ENCODE data around the gene POMGNT2. TPM values are rescaled to one million over a fixed set of nuclear protein-coding genes. Genes with fewer than 3 reads are reported as not detected.

Gene POMGNT2
- total and polyA plus RNA-seq, 7 donors = 13.2 to 40.3 (median 22.4) TPM

DNA sequence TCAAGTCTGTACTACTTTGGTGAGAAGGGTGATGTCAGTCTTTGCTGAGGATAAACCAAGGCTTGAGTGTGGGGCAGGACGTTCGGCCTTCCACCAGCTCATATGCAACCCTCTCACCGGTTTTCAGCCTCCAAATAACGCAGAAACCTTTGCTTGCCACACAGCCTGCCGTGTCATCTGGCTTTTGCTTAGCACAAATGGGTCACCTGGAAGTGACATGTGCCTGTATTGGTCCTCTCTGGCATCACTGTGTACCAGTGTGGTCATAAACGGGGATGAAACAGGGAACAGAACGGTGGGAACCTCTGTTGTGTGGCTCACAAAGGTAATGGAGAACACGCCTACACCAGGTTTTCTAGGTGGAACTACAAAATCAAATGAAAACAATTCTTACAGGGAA, 7.1 kb downstream of the POMGNT2 start:
- intact Hi-C loops (cut with DNase I) = no loop called here

GRCh38 chr3:43097400-43098080, 8.3 kb downstream of the POMGNT2 start:
- no peak for DNase-seq
- WGBS, 3 donors = 52 to 70% (median 66%) methylated on average over 5 of the region's 5 CpGs
- Histone ChIP-seq H3K27ac (no peak overlapping the region), H3K27me3 (ENCODE audit: insufficient read depth in 3 of 3, low read length in 2 of 3) (no peaks in the 10 kb centered on the region), H3K36me3 (ENCODE audit: insufficient read depth in 1 of 2, low read depth in 1 of 2) (no peaks in the 10 kb centered on the region), H3K9me3 (no peaks in the 10 kb centered on the region), H3K4me1 (peaks cover 25% of the 10 kb centered on the region), H3K4me3 (no peak overlapping the region)
- TF ChIP-seq CTCF (IDR thresholded peaks at IDR 0.05) = no peak
- ATAC-seq = no peak
- intact Hi-C loops (cut with DNase I) = no loop called here

More for the DNA sequence above, 7.1 kb downstream of the POMGNT2 start:
- H3K27ac ChIP-seq = no peak overlapping the region
- no peaks in the 10 kb centered on the region for H3K27me3 ChIP-seq (ENCODE audit: insufficient read depth in 3 of 3, low read length in 2 of 3)
- ATAC-seq = no peak
- TF ChIP-seq CTCF (IDR thresholded peaks at IDR 0.05) = no peak
- DNase-seq = no peak
- no peak overlapping the region for H3K4me3 ChIP-seq
- H3K36me3 ChIP-seq (ENCODE audit: insufficient read depth in 1 of 2, low read depth in 1 of 2) = no peaks in the 10 kb centered on the region
- 86 to 93% (median 87%) methylated on average over 8 of the region's 8 CpGs for WGBS, 3 donors
- H3K9me3 ChIP-seq = no peaks in the 10 kb centered on the region
- H3K4me1 ChIP-seq = peaks cover 22% of the 10 kb centered on the region

- WGBS, 3 donors = 62 to 80% (median 65%) methylated on average over 3 of the region's 3 CpGs
- no peak for TF ChIP-seq CTCF (IDR thresholded peaks at IDR 0.05)
- H3K4me1 ChIP-seq = peaks cover 25% of the 10 kb centered on the region
- intact Hi-C loops (cut with DNase I) = no loop called here
- no peaks in the 10 kb centered on the region for H3K36me3 ChIP-seq (ENCODE audit: insufficient read depth in 1 of 2, low read depth in 1 of 2)
- no peaks in the 10 kb centered on the region for H3K9me3 ChIP-seq
- DNase-seq (no peak), ATAC-seq (no peak)
- no peak overlapping the region for H3K27ac ChIP-seq
- no peaks in the 10 kb centered on the region for H3K27me3 ChIP-seq (ENCODE audit: insufficient read depth in 3 of 3, low read length in 2 of 3)
- H3K4me3 ChIP-seq = no peak overlapping the region
Measured at GRCh38 chr3:43096761-43097160, 9.1 kb downstream of the POMGNT2 start.

GRCh38 chr3:43095370-43095769, 10.5 kb downstream of the POMGNT2 start:
- no peak for TF ChIP-seq CTCF (IDR thresholded peaks at IDR 0.05)
- peak; percentile 83 to 90 (median 87) for ATAC-seq
- Histone ChIP-seq H3K9me3 (no peaks in the 10 kb centered on the region), H3K27me3 (ENCODE audit: insufficient read depth in 3 of 3, low read length in 2 of 3) (no peaks in the 10 kb centered on the region), H3K4me3 (no peak overlapping the region), H3K27ac (peak overlapping the region; percentile 46), H3K36me3 (ENCODE audit: insufficient read depth in 1 of 2, low read depth in 1 of 2) (no peaks in the 10 kb centered on the region), H3K4me1 (peaks cover 25% of the 10 kb centered on the region)
- DNase-seq = no peak
- 31 to 41% (median 35%) methylated on average over 5 of the region's 5 CpGs for WGBS, 3 donors
- intact Hi-C loops (cut with DNase I) = no loop called here

DNA sequence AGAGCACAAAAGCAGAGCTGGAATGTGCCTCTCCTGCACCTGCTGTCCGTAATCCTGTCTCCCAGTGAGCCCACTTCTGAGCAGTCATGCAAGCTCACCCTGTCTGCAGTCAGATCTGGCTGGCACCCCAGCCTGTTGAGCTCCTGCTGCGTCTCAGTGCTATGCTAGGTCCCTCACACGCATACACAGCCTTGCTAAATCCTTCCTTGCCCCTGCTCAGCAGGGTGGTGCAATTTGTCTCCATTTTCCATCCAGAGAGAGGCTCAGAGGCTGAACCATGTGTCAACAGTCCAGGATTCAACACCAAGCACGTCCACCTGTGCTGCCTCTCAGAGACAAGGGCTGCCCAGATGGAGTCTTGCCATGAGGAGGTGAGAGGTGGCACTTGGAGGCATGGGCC, 11.0 kb downstream of the POMGNT2 start:
- Histone ChIP-seq H3K27ac (no peak overlapping the region), H3K27me3 (ENCODE audit: insufficient read depth in 3 of 3, low read length in 2 of 3) (no peaks in the 10 kb centered on the region), H3K4me3 (no peak overlapping the region), H3K36me3 (ENCODE audit: insufficient read depth in 1 of 2, low read depth in 1 of 2) (no peaks in the 10 kb centered on the region), H3K9me3 (no peaks in the 10 kb centered on the region), H3K4me1 (peaks cover 25% of the 10 kb centered on the region)
- intact Hi-C loops (cut with DNase I) = no loop called here
- ATAC-seq (peak; percentile 33 to 54 (median 48)), DNase-seq (no peak)
- 50 to 65% (median 57%) methylated on average over 4 of the region's 4 CpGs for WGBS, 3 donors
- TF ChIP-seq CTCF (IDR thresholded peaks at IDR 0.05) = no peak
